Activated T-cell treated with anti-CD3 and anti-CD28 coated beads, Interleukin-2, amount 50 U/mL, for 24 hours (primary cell): ENCODE results near the gene IL4R.
"Not testable (repeated sequence)": the region's sequence is repeated elsewhere in the genome, so short reads cannot be mapped to it uniquely, and the experiment has no call there.

Source experiments
- DNase-seq: peaks from one replicate; pipeline ENCODE4 v3.0.0-alpha.2; 2020
- H3K27ac Mint-ChIP-seq: 2 replicates; pipeline ENCODE4 v1.8.0; 2020; ENCODE audit warnings: mild to moderate bottlenecking, mixed read lengths
- H3K27me3 Mint-ChIP-seq: 2 replicates; pipeline ENCODE4 v1.8.0; 2020; ENCODE audit warnings: mixed read lengths
- H3K36me3 Mint-ChIP-seq: 2 replicates; pipeline ENCODE4 v1.8.0; 2020; ENCODE audit warnings: low read depth, mixed read lengths
- H3K4me1 Mint-ChIP-seq: 2 replicates; pipeline ENCODE4 v1.8.0; 2020; ENCODE audit warnings: low read depth, mixed read lengths
- H3K4me3 Mint-ChIP-seq: 2 replicates; pipeline ENCODE4 v1.8.0; 2020; ENCODE audit warnings: mild to moderate bottlenecking, moderate library complexity, mixed read lengths
- H3K9me3 Mint-ChIP-seq: 2 replicates; pipeline ENCODE4 v1.8.0; 2020; ENCODE audit warnings: mixed read lengths

The IL4R gene

GRCh38 chr16:27313422-27314160 lies at the start of gene IL4R:
Gene IL4R, plus strand, starts transcription at chr16:27313974. Its CDS starts 26,230 bp downstream, at chr16:27340204.
- H3K27ac Mint-ChIP-seq: peak within 1 kb of the TSS; percentile 100
- peaks cover 63% of the 10 kb centered on the region for H3K4me1 Mint-ChIP-seq
- H3K27me3 Mint-ChIP-seq: no peaks in the 10 kb centered on the region
- peak within 1 kb of the TSS; percentile 88 for H3K4me3 Mint-ChIP-seq
- peaks cover 2% of the 10 kb centered on the region for H3K9me3 Mint-ChIP-seq
- H3K36me3 Mint-ChIP-seq: peaks cover 49% of the 10 kb centered on the region
- DNase-seq: peak; percentile 82

GRCh38 chr16:27264151-27264550 lies 49.6 kb upstream of the IL4R start:
- no peaks in the 10 kb centered on the region for H3K27me3 Mint-ChIP-seq
- no peaks in the 10 kb centered on the region for H3K9me3 Mint-ChIP-seq
- H3K4me3 Mint-ChIP-seq: no peak overlapping the region
- H3K27ac Mint-ChIP-seq: peak overlapping the region; percentile 84
- DNase-seq: no peak
- H3K36me3 Mint-ChIP-seq: peaks cover 61% of the 10 kb centered on the region
- peaks cover 69% of the 10 kb centered on the region for H3K4me1 Mint-ChIP-seq

GRCh38 chr16:27265982-27266381 lies 47.8 kb upstream of the IL4R start:
- Mint-ChIP-seq H3K9me3 (no peaks in the 10 kb centered on the region), H3K4me3 (no peak overlapping the region), H3K4me1 (peaks cover 78% of the 10 kb centered on the region), H3K27ac (peak overlapping the region; percentile 1), H3K27me3 (no peaks in the 10 kb centered on the region), H3K36me3 (peaks cover 54% of the 10 kb centered on the region)
- no peak for DNase-seq

GRCh38 chr16:27267037-27267677 lies 46.6 kb upstream of the IL4R start:
- Mint-ChIP-seq H3K4me1 (peaks cover 83% of the 10 kb centered on the region), H3K4me3 (peak overlapping the region; percentile 95), H3K9me3 (no peaks in the 10 kb centered on the region), H3K27ac (peak overlapping the region; percentile 87), H3K27me3 (no peaks in the 10 kb centered on the region), H3K36me3 (peaks cover 55% of the 10 kb centered on the region)
- DNase-seq: no peak

- peaks cover 78% of the 10 kb centered on the region for H3K4me1 Mint-ChIP-seq
- peak; percentile 97 for DNase-seq
- H3K9me3 Mint-ChIP-seq: no peaks in the 10 kb centered on the region
- H3K27me3 Mint-ChIP-seq: no peaks in the 10 kb centered on the region
- H3K27ac Mint-ChIP-seq: peak within 1 kb of the TSS; percentile 99
- peaks cover 41% of the 10 kb centered on the region for H3K36me3 Mint-ChIP-seq
- H3K4me3 Mint-ChIP-seq: peak within 1 kb of the TSS; percentile 95
Measured at GRCh38 chr16:27268376-27269299, 45.1 kb upstream of the IL4R start, which contains the start of gene NSMCE1. Gene NSMCE1, minus strand, starts transcription at chr16:27268772. Its CDS starts 11,202 bp downstream, at chr16:27257570.

GRCh38 chr16:27269300-27270150 lies 44.2 kb upstream of the IL4R start:
- H3K36me3 Mint-ChIP-seq: peaks cover 32% of the 10 kb centered on the region
- DNase-seq: no peak
- H3K4me3 Mint-ChIP-seq: peak overlapping the region; percentile 95
- peaks cover 78% of the 10 kb centered on the region for H3K4me1 Mint-ChIP-seq
- H3K9me3 Mint-ChIP-seq: no peaks in the 10 kb centered on the region
- H3K27me3 Mint-ChIP-seq: no peaks in the 10 kb centered on the region
- H3K27ac Mint-ChIP-seq: peak overlapping the region; percentile 99

GRCh38 chr16:27270349-27270748 lies 43.4 kb upstream of the IL4R start:
- Mint-ChIP-seq H3K27ac (peak overlapping the region; percentile 99), H3K27me3 (no peaks in the 10 kb centered on the region)

GRCh38 chr16:27272076-27272475 lies 41.7 kb upstream of the IL4R start:
- peaks cover 76% of the 10 kb centered on the region for H3K4me1 Mint-ChIP-seq
- peak overlapping the region; percentile 87 for H3K27ac Mint-ChIP-seq
- H3K9me3 Mint-ChIP-seq: no peaks in the 10 kb centered on the region

More at GRCh38 chr16:27270349-27270748, 43.4 kb upstream of the IL4R start:
- peaks cover 28% of the 10 kb centered on the region for H3K36me3 Mint-ChIP-seq
- peaks cover 74% of the 10 kb centered on the region for H3K4me1 Mint-ChIP-seq
- no peak for DNase-seq
- H3K4me3 Mint-ChIP-seq: peak overlapping the region; percentile 95
- no peaks in the 10 kb centered on the region for H3K9me3 Mint-ChIP-seq

GRCh38 chr16:27272697-27273096 lies 41.1 kb upstream of the IL4R start:
- H3K4me3 Mint-ChIP-seq, H3K9me3 Mint-ChIP-seq, H3K27me3 Mint-ChIP-seq, DNase-seq: not testable (repeated sequence)
- H3K4me1 Mint-ChIP-seq: peaks cover 71% of the 10 kb centered on the region
- H3K36me3 Mint-ChIP-seq: peaks cover 16% of the 10 kb centered on the region
- peak overlapping the region; percentile 95 for H3K27ac Mint-ChIP-seq

More at GRCh38 chr16:27272076-27272475, 41.7 kb upstream of the IL4R start:
- Mint-ChIP-seq H3K36me3 (peaks cover 20% of the 10 kb centered on the region), H3K27me3 (no peaks in the 10 kb centered on the region), H3K4me3 (no peak overlapping the region)
- no peak for DNase-seq

- Mint-ChIP-seq H3K4me1 (peaks cover 69% of the 10 kb centered on the region), H3K27me3 (no peaks in the 10 kb centered on the region), H3K9me3 (no peaks in the 10 kb centered on the region), H3K36me3 (peaks cover 10% of the 10 kb centered on the region), H3K4me3 (no peak overlapping the region), H3K27ac (peak overlapping the region; percentile 95)
- DNase-seq: no peak
Measured at GRCh38 chr16:27273330-27273669, 40.5 kb upstream of the IL4R start.

GRCh38 chr16:27273670-27274423 lies 39.9 kb upstream of the IL4R start:
- no peak for DNase-seq
- Mint-ChIP-seq H3K36me3 (peaks cover 4% of the 10 kb centered on the region), H3K9me3 (no peaks in the 10 kb centered on the region), H3K27me3 (no peaks in the 10 kb centered on the region), H3K4me3 (peak overlapping the region; percentile 26), H3K4me1 (peaks cover 67% of the 10 kb centered on the region), H3K27ac (peak overlapping the region; percentile 95)

GRCh38 chr16:27274424-27274874 lies 39.3 kb upstream of the IL4R start:
- Mint-ChIP-seq H3K27ac (peak overlapping the region; percentile 95), H3K4me1 (peaks cover 65% of the 10 kb centered on the region), H3K4me3 (peak overlapping the region; percentile 26)
- not testable (repeated sequence) for H3K9me3 Mint-ChIP-seq, H3K36me3 Mint-ChIP-seq, H3K27me3 Mint-ChIP-seq, DNase-seq

- no peak overlapping the region for H3K4me3 Mint-ChIP-seq
- peaks cover 55% of the 10 kb centered on the region for H3K4me1 Mint-ChIP-seq
- H3K27ac Mint-ChIP-seq: peak overlapping the region; percentile 55
- no peaks in the 10 kb centered on the region for H3K9me3 Mint-ChIP-seq
- DNase-seq: no peak
- H3K36me3 Mint-ChIP-seq: peaks cover 4% of the 10 kb centered on the region
- no peaks in the 10 kb centered on the region for H3K27me3 Mint-ChIP-seq
Measured at GRCh38 chr16:27275394-27275793, 38.4 kb upstream of the IL4R start.
